Esophagus muscularis mucosa (tissue), 4 donors: ENCODE data around the gene GASK1A. TPM values are rescaled to one million over a fixed set of nuclear protein-coding genes. Genes with fewer than 3 reads are reported as not detected.

Experiments
- DNase-seq: peaks from one replicate; pipeline ENCODE4 v3.0.0-alpha.2; 2017; ENCODE audit errors: extremely low spot score
- H3K27ac ChIP-seq, 4 donors: fragments of 200-600 bp; sonication (generic); replicated peaks in 1 of 4; 1 replicate in 3 of 4; 2 replicates in 1 of 4; pipeline ENCODE4 v1.5.1; 2016 to 2019; ENCODE audit warnings: mild to moderate bottlenecking in 1 of 4
- H3K27me3 ChIP-seq, 4 donors: fragments of 200-600 bp; sonication (generic); one replicate each; pipeline versions ENCODE4 v1.5.1 to v1.6.0; 2016 to 2019
- H3K36me3 ChIP-seq, 4 donors: fragments of 200-600 bp; sonication (generic); one replicate each; pipeline ENCODE4 v1.5.1; 2016 to 2019
- H3K4me1 ChIP-seq, 4 donors: fragments of 200-600 bp; sonication (generic); one replicate each; pipeline ENCODE4 v1.5.1; 2016 to 2019
- H3K4me3 ChIP-seq, 4 donors: fragments of 200-600 bp; sonication (generic); 1 replicate in 2 of 4; 2 replicates in 2 of 4; pipeline ENCODE4 v1.5.1; 2016 to 2019; ENCODE audit warnings: mild to moderate bottlenecking in 4 of 4, moderate library complexity in 1 of 4
- H3K9me3 ChIP-seq, 4 donors: fragments of 200-600 bp; sonication (generic); 1 replicate in 3 of 4; 2 replicates in 1 of 4; pipeline ENCODE4 v1.5.1; 2016 to 2019
- CTCF ChIP-seq, 3 experiments: fragments of 200-600 bp in 2 of 3; fragments of 450-650 bp in 1 of 3; sonication (generic) in 2 of 3; IDR thresholded peaks; one replicate each; pipeline ENCODE4 v1.5.1; 2017 to 2019; ENCODE audit warnings: antibody characterized with exemption in 3 of 3, mild to moderate bottlenecking in 2 of 3, moderate library complexity in 1 of 3
- EP300 ChIP-seq: sonication (generic); formaldehyde crosslinking; IDR thresholded peaks from one replicate; pipeline ENCODE4 v1.6.1; 2017; ENCODE audit warnings: antibody characterized with exemption
- POLR2A ChIP-seq: fragments of 450-650 bp; IDR thresholded peaks from one replicate; pipeline ENCODE4 v1.6.1; 2017; ENCODE audit warnings: antibody characterized with exemption, moderate library complexity, mild to moderate bottlenecking, low read depth
- POLR2AphosphoS5 ChIP-seq, 2 donors: sonication (generic); formaldehyde crosslinking; IDR thresholded peaks; one replicate each; pipeline ENCODE4 v1.6.1; 2017; ENCODE audit warnings: antibody characterized with exemption in 2 of 2
- WGBS: methylation state at CpG from one replicate; pipeline ENCODE4 v1.1.5; 2018; 5-methylcytosine and 5-hydroxymethylcytosine counted together
- intact Hi-C: fragments of 100-400 bp; cut with DNase I; formaldehyde crosslinking; loops from one replicate; pipeline ENCODE4 v1.15.1; 2023
- total RNA-seq, 4 donors: library from RNA; depleted of rRNA; stranded (reverse); fragments of >200 nt; gene quantifications; one replicate each; pipeline versions ENCODE4 v1.1.0 to v1.2.1, GENCODE V29; 2016

The GASK1A gene
- total RNA-seq, 4 donors from 2014 or later, result 10.2 to 22.1 (median 15.8) TPM

GRCh38 chr3:43015572-43015971 is 36.5 kb downstream of the GASK1A start:
- 94% methylated on average over 1 of the region's 1 CpG for WGBS
- no peak overlapping the region for H3K27ac ChIP-seq
- no peak for TF ChIP-seq POLR2A

GRCh38 chr3:43015991-43016865 is 37.1 kb downstream of the GASK1A start:
- TF ChIP-seq EP300 (no peak), POLR2A (no peak), POLR2AphosphoS5 (IDR thresholded peaks at IDR 0.05) (no peak), CTCF (IDR thresholded peaks at IDR 0.05) (no peak)
- WGBS, result 70% methylated on average over 5 of the region's 5 CpGs
- Histone ChIP-seq H3K27me3 (no peaks in the 10 kb centered on the region), H3K27ac (no peak overlapping the region), H3K4me1 (peaks cover 6 to 27% (median 17%) of the 10 kb centered on the region in 4 donors), H3K36me3 (no peaks in the 10 kb centered on the region), H3K4me3 (no peak overlapping the region), H3K9me3 (no peaks in the 10 kb centered on the region)
- intact Hi-C loops, result no loop called here
- no peak for DNase-seq

More at GRCh38 chr3:43015572-43015971, 36.5 kb downstream of the GASK1A start:
- DNase-seq, result no peak
- H3K4me1 ChIP-seq, result peaks cover 6 to 23% (median 15%) of the 10 kb centered on the region in 4 donors
- no peaks in the 10 kb centered on the region for H3K27me3 ChIP-seq
- intact Hi-C loops, result no loop called here
- no peaks in the 10 kb centered on the region for H3K9me3 ChIP-seq
- no peaks in the 10 kb centered on the region for H3K36me3 ChIP-seq
- no peak overlapping the region for H3K4me3 ChIP-seq

- no peak for DNase-seq
- TF ChIP-seq EP300, result no peak
- no peak for TF ChIP-seq CTCF (IDR thresholded peaks at IDR 0.05)
- TF ChIP-seq POLR2AphosphoS5 (IDR thresholded peaks at IDR 0.05), result no peak
- no peak for TF ChIP-seq POLR2A
- intact Hi-C loops, result no loop called here
- Histone ChIP-seq H3K36me3 (no peaks in the 10 kb centered on the region), H3K27ac (no peak overlapping the region), H3K4me3 (no peak overlapping the region), H3K4me1 (peaks cover 6 to 35% (median 25%) of the 10 kb centered on the region in 4 donors), H3K9me3 (no peaks in the 10 kb centered on the region), H3K27me3 (no peaks in the 10 kb centered on the region)
- WGBS, result 91% methylated on average over 1 of the region's 1 CpG
These were observed 37.9 kb downstream of the GASK1A start for GRCh38 chr3:43017004-43017403.

GRCh38 chr3:43017593-43018195 is 38.6 kb downstream of the GASK1A start:
- Histone ChIP-seq H3K4me3 (no peak overlapping the region), H3K27ac (no peak overlapping the region), H3K9me3 (no peaks in the 10 kb centered on the region), H3K36me3 (no peaks in the 10 kb centered on the region), H3K4me1 (peaks cover 6 to 40% (median 29%) of the 10 kb centered on the region in 4 donors), H3K27me3 (no peaks in the 10 kb centered on the region)
- 85% methylated on average over 9 of the region's 9 CpGs for WGBS
- DNase-seq, result no peak
- intact Hi-C loops, result no loop called here
- TF ChIP-seq CTCF (IDR thresholded peaks at IDR 0.05) (no peak), EP300 (no peak), POLR2AphosphoS5 (IDR thresholded peaks at IDR 0.05) (no peak), POLR2A (no peak)

GRCh38 chr3:43018246-43018645 is 39.1 kb downstream of the GASK1A start:
- Histone ChIP-seq H3K36me3 (no peaks in the 10 kb centered on the region), H3K4me1 (peaks cover 6 to 40% (median 29%) of the 10 kb centered on the region in 4 donors), H3K27ac (no peak overlapping the region), H3K9me3 (no peaks in the 10 kb centered on the region), H3K27me3 (no peaks in the 10 kb centered on the region), H3K4me3 (no peak overlapping the region)
- DNase-seq, result no peak
- intact Hi-C loops, result no loop called here
- TF ChIP-seq CTCF (IDR thresholded peaks at IDR 0.05), result no peak
- no peak for TF ChIP-seq POLR2AphosphoS5 (IDR thresholded peaks at IDR 0.05)
- TF ChIP-seq EP300, result no peak
- TF ChIP-seq POLR2A, result no peak
- WGBS, result 100% methylated on average over 2 of the region's 2 CpGs
